NT2/D1 (cell line): Measurements from ENCODE around the gene SREBF2.

ENCODE experiments used
- DNase-seq: peaks from one replicate; pipeline ENCODE4 v3.0.0-alpha.2; 2011; ENCODE audit warnings: low read depth, low spot score
- H3K27me3 ChIP-seq: 2 replicates; pipeline ENCODE4 v1.6.0; 2011; ENCODE audit warnings: mild to moderate bottlenecking; ENCODE audit not compliant: insufficient read length, insufficient read depth
- H3K36me3 ChIP-seq: 2 replicates; pipeline ENCODE4 v1.6.1; 2011; ENCODE audit warnings: mild to moderate bottlenecking, low read length, mixed read lengths; ENCODE audit not compliant: insufficient read depth, insufficient read length
- H3K4me1 ChIP-seq: 2 replicates; pipeline ENCODE4 v1.5.1; 2011; ENCODE audit not compliant: insufficient read depth, insufficient read length
- H3K4me3 ChIP-seq: 2 replicates; pipeline ENCODE4 v1.5.1; 2011; ENCODE audit warnings: low read depth; ENCODE audit not compliant: insufficient read length
- H3K9ac ChIP-seq: 2 replicates; pipeline ENCODE4 v1.6.0; 2011; ENCODE audit warnings: low read depth; ENCODE audit not compliant: insufficient read length
- H3K9me3 ChIP-seq: 2 replicates; pipeline ENCODE4 v1.5.1; 2011; ENCODE audit warnings: mild to moderate bottlenecking, low read length; ENCODE audit not compliant: insufficient read depth
- SUZ12 ChIP-seq: IDR thresholded peaks from 2 replicates; pipeline ENCODE4 v1.6.1; 2011; ENCODE audit not compliant: insufficient read length, insufficient read depth; ENCODE audit errors: extremely low read depth
- YY1 ChIP-seq: IDR thresholded peaks from 2 replicates; pipeline ENCODE4 v1.6.1; 2011; ENCODE audit not compliant: insufficient read length, insufficient read depth
- ZNF274 ChIP-seq: IDR thresholded peaks from 2 replicates; pipeline ENCODE4 v1.6.1; 2011; ENCODE audit warnings: mild to moderate bottlenecking, low read depth, low read length

SREBF2 gene

DNA sequence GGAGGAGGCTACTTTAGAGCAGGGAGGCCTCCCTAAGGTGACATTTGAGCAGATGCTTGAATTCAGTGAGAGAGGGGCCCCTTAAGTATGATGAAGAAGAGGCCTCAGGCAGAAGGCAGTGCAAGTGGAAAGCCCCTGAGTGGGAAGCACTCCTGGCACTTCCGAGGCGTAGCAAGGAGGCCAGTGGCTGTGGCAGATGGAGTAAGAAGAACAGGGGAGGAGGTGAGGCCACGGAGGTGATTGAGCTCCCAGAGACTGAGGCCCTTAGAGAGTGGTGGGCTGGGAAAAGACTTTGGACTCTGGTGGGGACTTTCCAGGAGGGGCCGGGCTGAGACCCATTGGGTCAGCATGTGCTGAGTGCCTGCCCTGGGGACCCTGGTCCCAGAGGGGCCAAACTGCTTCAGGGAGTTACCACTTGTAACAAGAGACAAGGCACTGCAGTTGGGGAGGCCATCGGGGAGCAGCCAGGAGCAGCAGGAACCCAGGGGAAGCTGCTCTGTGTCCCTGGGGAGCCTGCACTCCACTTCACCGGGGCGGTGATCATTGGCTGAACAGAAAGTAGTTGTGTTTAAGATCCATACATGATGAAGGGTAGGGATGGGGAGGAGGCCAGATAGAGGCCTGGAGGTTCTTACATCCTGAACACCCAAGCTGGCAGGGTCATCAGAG is 116.5 kb downstream of the SREBF2 start:
- DNase-seq, result no peak
- Histone ChIP-seq H3K9me3 (no peaks in the 10 kb centered on the region), H3K27me3 (no peaks in the 10 kb centered on the region), H3K4me1 (peaks cover 23% of the 10 kb centered on the region), H3K36me3 (peaks cover 12% of the 10 kb centered on the region), H3K9ac (no peak overlapping the region), H3K4me3 (no peak overlapping the region)
- TF ChIP-seq SUZ12 (no peak), YY1 (no peak), ZNF274 (no peak)

DNA sequence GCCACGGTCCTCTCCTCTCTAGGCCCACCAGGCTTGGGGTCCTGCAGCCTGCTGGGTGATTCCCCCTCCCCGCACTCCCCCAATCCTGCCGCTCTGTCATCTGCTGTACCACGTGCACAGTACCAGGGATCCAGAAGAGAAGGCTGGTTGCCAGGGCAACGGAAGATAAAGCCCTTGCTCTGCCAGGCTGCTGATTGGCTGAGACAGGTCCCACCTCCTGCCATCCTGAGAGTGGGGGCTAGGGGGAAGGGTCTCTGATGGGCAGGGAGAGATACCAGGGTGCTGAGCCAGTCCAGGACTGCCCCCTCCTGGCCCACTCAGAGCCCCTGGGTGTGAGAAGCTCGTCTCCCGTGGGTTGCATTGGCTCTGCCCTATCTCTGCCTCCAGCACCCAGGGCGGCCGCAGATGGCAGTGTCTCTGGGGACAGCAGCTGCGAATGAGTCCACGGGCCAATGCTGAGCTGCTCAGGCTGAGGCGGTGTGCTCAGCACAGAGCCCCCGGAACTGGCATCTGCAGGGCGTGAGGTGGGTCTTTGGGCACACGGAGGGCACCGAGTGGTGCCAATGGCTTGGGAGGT is 119.1 kb downstream of the SREBF2 start, which contains the start of gene SMIM45:
Gene SMIM45, plus strand, starts transcription at position 253 of the 577 bp plus-strand sequence.
- Histone ChIP-seq H3K9me3 (no peaks in the 10 kb centered on the region; the same call in 1 of the 2 replicates), H3K4me1 (peaks cover 25% of the 10 kb centered on the region), H3K4me3 (no peak within 1 kb of the TSS), H3K9ac (no peak within 1 kb of the TSS), H3K36me3 (no peaks in the 10 kb centered on the region), H3K27me3 (no peaks in the 10 kb centered on the region)
- DNase-seq, result no peak
- TF ChIP-seq SUZ12 (no peak), ZNF274 (no peak), YY1 (no peak)

DNA sequence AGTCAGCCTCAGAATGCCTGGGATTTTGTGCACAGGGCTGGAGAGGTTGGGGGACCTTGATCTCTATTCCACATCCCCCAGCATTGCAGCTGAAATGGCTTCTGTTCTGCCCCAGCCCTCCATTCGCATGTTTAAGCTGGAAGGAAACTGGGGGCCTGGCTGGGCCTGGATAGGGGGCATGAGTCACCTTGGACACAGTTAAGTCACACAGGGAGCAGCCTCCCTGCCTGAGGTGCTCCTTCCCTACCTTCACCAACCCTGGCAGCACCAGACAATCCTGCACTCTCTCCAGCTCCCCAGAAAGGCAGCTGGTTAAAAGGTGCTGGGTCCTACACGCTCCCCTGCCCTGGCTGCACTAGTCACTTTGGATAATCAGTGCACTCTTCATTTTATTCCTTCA is 119.8 kb downstream of the SREBF2 start:
- H3K9me3 ChIP-seq, result no peaks in the 10 kb centered on the region; the same call in 1 of the 2 replicates
- H3K9ac ChIP-seq, result no peak overlapping the region
- H3K4me1 ChIP-seq, result peaks cover 27% of the 10 kb centered on the region
- no peaks in the 10 kb centered on the region for H3K36me3 ChIP-seq
- no peak overlapping the region for H3K4me3 ChIP-seq
- no peaks in the 10 kb centered on the region for H3K27me3 ChIP-seq
- DNase-seq, result no peak
- TF ChIP-seq YY1 (no peak), SUZ12 (no peak), ZNF274 (no peak)
